ENCODE results near the gene OR51G2. TPM values are rescaled to one million over a fixed set of nuclear protein-coding genes. Genes with fewer than 3 reads are reported as not detected.

Gene OR51G2
- total RNA-seq, 1 experiment from 2014 or later: not detected

DNA sequence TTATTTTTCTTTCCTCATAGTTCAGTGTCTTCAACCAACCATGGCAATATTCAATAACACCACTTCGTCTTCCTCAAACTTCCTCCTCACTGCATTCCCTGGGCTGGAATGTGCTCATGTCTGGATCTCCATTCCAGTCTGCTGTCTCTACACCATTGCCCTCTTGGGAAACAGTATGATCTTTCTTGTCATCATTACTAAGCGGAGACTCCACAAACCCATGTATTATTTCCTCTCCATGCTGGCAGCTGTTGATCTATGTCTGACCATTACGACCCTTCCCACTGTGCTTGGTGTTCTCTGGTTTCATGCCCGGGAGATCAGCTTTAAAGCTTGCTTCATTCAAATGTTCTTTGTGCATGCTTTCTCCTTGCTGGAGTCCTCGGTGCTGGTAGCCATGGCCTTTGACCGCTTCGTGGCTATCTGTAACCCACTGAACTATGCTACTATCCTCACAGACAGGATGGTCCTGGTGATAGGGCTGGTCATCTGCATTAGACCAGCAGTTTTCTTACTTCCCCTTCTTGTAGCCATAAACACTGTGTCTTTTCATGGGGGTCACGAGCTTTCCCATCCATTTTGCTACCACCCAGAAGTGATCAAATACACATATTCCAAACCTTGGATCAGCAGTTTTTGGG is 37.2 kb downstream of the OR51G2 start, which contains the start of gene OR51T1:
Gene OR51T1, plus strand, starts transcription at position 41 of the 641 bp plus-strand sequence. Its CDS starts 0 bp downstream, at position 41.
- no peak within 1 kb of the TSS for H3K9ac ChIP-seq (ENCODE audit: low read length)
- CTCF ChIA-PET: no interaction called here
- H3K9me3 ChIP-seq (ENCODE audit: control insufficient read depth in 1 of 2, insufficient read depth in 1 of 2, low read depth in 1 of 2, low read length in 2 of 2): no peaks in the 10 kb centered on the region
- H3K4me1 ChIP-seq (ENCODE audit: control insufficient read depth in 1 of 2, insufficient read depth in 2 of 2, low read length in 2 of 2): no peaks in the 10 kb centered on the region
- no peak within 1 kb of the TSS for H2AFZ ChIP-seq (ENCODE audit: low read depth, low read length, poor library complexity, severe bottlenecking)
- H3K36me3 ChIP-seq (ENCODE audit: control insufficient read depth in 1 of 2, insufficient read depth in 2 of 2, low read length in 2 of 2): no peaks in the 10 kb centered on the region
- intact Hi-C loops (cut with micrococcal nuclease): no loop called here
- H4K20me1 ChIP-seq (ENCODE audit: insufficient read depth): no peaks in the 10 kb centered on the region
- no peak for TF ChIP-seq YY1 (IDR thresholded peaks at IDR 0.05; ENCODE audit: extremely low read depth, insufficient replicate concordance, low read depth, low read length)
- no peak for TF ChIP-seq JUND (IDR thresholded peaks at IDR 0.05)
- TF ChIP-seq, protein P1, sequence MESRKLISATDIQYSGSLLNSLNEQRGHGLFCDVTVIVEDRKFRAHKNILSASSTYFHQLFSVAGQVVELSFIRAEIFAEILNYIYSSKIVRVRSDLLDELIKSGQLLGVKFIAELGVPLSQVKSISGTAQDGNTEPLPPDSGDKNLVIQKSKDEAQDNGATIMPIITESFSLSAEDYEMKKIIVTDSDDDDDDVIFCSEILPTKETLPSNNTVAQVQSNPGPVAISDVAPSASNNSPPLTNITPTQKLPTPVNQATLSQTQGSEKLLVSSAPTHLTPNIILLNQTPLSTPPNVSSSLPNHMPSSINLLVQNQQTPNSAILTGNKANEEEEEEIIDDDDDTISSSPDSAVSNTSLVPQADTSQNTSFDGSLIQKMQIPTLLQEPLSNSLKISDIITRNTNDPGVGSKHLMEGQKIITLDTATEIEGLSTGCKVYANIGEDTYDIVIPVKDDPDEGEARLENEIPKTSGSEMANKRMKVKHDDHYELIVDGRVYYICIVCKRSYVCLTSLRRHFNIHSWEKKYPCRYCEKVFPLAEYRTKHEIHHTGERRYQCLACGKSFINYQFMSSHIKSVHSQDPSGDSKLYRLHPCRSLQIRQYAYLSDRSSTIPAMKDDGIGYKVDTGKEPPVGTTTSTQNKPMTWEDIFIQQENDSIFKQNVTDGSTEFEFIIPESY (IDR thresholded peaks at IDR 0.05; ENCODE audit: extremely low read depth, insufficient replicate concordance, low read length): no peak
- no peak for TF ChIP-seq TCF7L2 (IDR thresholded peaks at IDR 0.05; ENCODE audit: borderline replicate concordance, extremely low read depth, insufficient read depth, insufficient read length)
- POLR2A ChIA-PET: no interaction called here
- H3K79me2 ChIP-seq (ENCODE audit: insufficient read depth, low read length): no peaks in the 10 kb centered on the region
- RAD21 ChIA-PET (ENCODE audit: low non-redundant PET in 1 of 2, low total read pairs in 2 of 2, uncharacterized antibody in 2 of 2, unreplicated experiment in 2 of 2): no interaction called here
- no peaks in the 10 kb centered on the region for H3K9me2 ChIP-seq (ENCODE audit: insufficient read depth)
- no peak within 1 kb of the TSS for H3K4me3 ChIP-seq (replicated peaks in 1 of 2; ENCODE audit: low read depth in 1 of 2, low read length in 2 of 2)
- no TSS peak for BruUV-seq (replicated peaks)
- DNase-seq (ENCODE audit: low read depth, low spot score) (no peak), ATAC-seq (no peak)
- H3K27me3 ChIP-seq (ENCODE audit: insufficient read depth, low read length): peaks cover 15% of the 10 kb centered on the region
- no peak within 1 kb of the TSS for H3K27ac ChIP-seq (ENCODE audit: low read depth, low read length)
- H3K4me2 ChIP-seq (ENCODE audit: low read length): no peak within 1 kb of the TSS

DNA sequence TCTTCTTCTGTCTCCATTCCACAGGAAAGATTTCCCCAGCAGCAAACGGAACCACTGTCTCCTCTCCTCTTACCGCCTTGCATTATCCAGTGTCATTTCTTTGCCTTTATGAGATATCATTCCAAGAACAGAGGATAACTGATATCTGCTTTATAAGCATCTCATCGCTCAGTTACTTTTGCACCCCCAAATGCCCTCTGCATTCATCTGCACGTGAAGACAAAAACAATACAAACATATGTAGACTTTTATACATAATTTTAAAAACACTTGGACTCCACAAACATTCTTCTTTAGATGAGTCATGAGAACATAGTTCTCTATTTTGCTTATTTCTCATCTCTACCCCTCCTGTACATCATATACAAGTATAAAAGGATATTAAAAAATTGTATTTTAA is 38.0 kb downstream of the OR51G2 start:
- TF ChIP-seq, protein P1 (IDR thresholded peaks at IDR 0.05; ENCODE audit: extremely low read depth, insufficient replicate concordance, low read length): no peak
- TF ChIP-seq CBX3 (IDR thresholded peaks at IDR 0.05; ENCODE audit: low read depth) (no peak), SIN3A (IDR thresholded peaks at IDR 0.05; ENCODE audit: low read depth) (no peak), CEBPB (IDR thresholded peaks at IDR 0.05; ENCODE audit: low read depth) (no peak), TCF7L2 (IDR thresholded peaks at IDR 0.05; ENCODE audit: borderline replicate concordance, extremely low read depth, insufficient read depth, insufficient read length) (no peak), YY1 (IDR thresholded peaks at IDR 0.05; ENCODE audit: extremely low read depth, insufficient replicate concordance, low read depth, low read length) (no peak), ZNF274 (IDR thresholded peaks at IDR 0.05; ENCODE audit: low read depth, low read length) (no peak)
- TF ChIP-seq, protein P2, sequence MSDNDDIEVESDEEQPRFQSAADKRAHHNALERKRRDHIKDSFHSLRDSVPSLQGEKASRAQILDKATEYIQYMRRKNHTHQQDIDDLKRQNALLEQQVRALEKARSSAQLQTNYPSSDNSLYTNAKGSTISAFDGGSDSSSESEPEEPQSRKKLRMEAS (IDR thresholded peaks at IDR 0.05): no peak
- RAD21 ChIA-PET (ENCODE audit: low non-redundant PET in 1 of 2, low total read pairs in 2 of 2, uncharacterized antibody in 2 of 2, unreplicated experiment in 2 of 2): no interaction called here
- H3K4me1 ChIP-seq (ENCODE audit: control insufficient read depth in 1 of 2, insufficient read depth in 2 of 2, low read length in 2 of 2): no peaks in the 10 kb centered on the region
- H3K9ac ChIP-seq (ENCODE audit: low read length): no peak overlapping the region
- H3K36me3 ChIP-seq (ENCODE audit: control insufficient read depth in 1 of 2, insufficient read depth in 2 of 2, low read length in 2 of 2): no peaks in the 10 kb centered on the region
- no peaks in the 10 kb centered on the region for H4K20me1 ChIP-seq (ENCODE audit: insufficient read depth)
- no peak overlapping the region for H3K4me3 ChIP-seq (replicated peaks in 1 of 2; ENCODE audit: low read depth in 1 of 2, low read length in 2 of 2)
- no peaks in the 10 kb centered on the region for H3K9me2 ChIP-seq (ENCODE audit: insufficient read depth)
- CTCF ChIA-PET: no interaction called here
- no peak overlapping the region for H2AFZ ChIP-seq (ENCODE audit: low read depth, low read length, poor library complexity, severe bottlenecking)
- peaks cover 15% of the 10 kb centered on the region for H3K27me3 ChIP-seq (ENCODE audit: insufficient read depth, low read length)
- no peaks in the 10 kb centered on the region for H3K79me2 ChIP-seq (ENCODE audit: insufficient read depth, low read length)
- no peak for DNase-seq (ENCODE audit: low read depth, low spot score)
- intact Hi-C loops (cut with micrococcal nuclease): no loop called here
- H3K27ac ChIP-seq (ENCODE audit: low read depth, low read length): no peak overlapping the region
- BruUV-seq (replicated peaks): no TSS peak
- ATAC-seq: no peak
- POLR2A ChIA-PET: no interaction called here
- no peaks in the 10 kb centered on the region for H3K9me3 ChIP-seq (ENCODE audit: control insufficient read depth in 1 of 2, insufficient read depth in 1 of 2, low read depth in 1 of 2, low read length in 2 of 2)
- H3K4me2 ChIP-seq (ENCODE audit: low read length): no peak overlapping the region
